ENCODE measurements around the gene ADCY10. TPM values are rescaled to one million over a fixed set of nuclear protein-coding genes. Genes with fewer than 3 reads are reported as not detected.

ADCY10 gene
- total and polyA plus RNA-seq, 2 donors (not counting 3 experiments of a cell fraction or from before 2014, with no cell fraction given): not detected

DNA sequence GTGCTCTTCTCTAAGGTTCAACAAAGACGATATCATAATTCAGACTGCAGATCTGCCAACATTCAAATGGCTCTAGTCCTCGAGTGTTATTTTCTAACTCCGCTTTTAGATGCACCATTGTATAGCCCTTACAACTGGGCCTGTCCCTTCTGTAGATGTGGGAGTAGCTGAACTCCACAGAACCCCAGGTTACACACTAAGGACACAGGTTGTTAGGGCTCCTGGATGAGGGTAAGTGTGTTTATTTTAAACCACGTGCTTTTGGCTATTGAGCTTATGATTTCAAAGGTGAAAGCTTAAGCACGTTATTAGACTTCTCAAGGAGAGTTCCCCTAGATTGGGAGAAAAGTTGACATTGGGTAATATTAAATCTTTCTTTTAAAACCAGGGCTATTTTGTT is 127.4 kb downstream of the ADCY10 start:
- peaks cover 9 to 16% of the 10 kb centered on the region in 2 experiments for H3K36me3 ChIP-seq (ENCODE audit: control insufficient read depth in 2 of 2, extremely low read depth in 1 of 2, insufficient read depth in 2 of 2, low read length in 2 of 2)
- CTCF ChIA-PET: interaction anchor here (2.0 to 2.1 kb wide), 3 partner anchors 9 to 11 kb away, joined by 4 to 6 read pairs (median 6); no protein-coding TSS in a partner anchor
- no peaks in the 10 kb centered on the region for H4K20me1 ChIP-seq (replicated peaks; ENCODE audit: control insufficient read depth, extremely low read depth, insufficient read depth, low read length)
- no peaks in the 10 kb centered on the region for H3K4me1 ChIP-seq (ENCODE audit: control insufficient read depth, extremely low read depth, insufficient read depth, low read length)
- no peaks in the 10 kb centered on the region for H3K9me1 ChIP-seq (replicated peaks; ENCODE audit: control insufficient read depth, extremely low read depth, insufficient read depth, low read length)
- H3K79me2 ChIP-seq (ENCODE audit: control insufficient read depth, insufficient read depth, low read length): no peaks in the 10 kb centered on the region
- H3K4me2 ChIP-seq (ENCODE audit: insufficient read depth, low read length): no peak overlapping the region
- DNase-seq (ENCODE audit: low read depth, low spot score): no peak
- TF ChIP-seq POLR2A (IDR thresholded peaks at IDR 0.05; ENCODE audit: low read depth, low read length): no peak
- no peak for TF ChIP-seq FOS (IDR thresholded peaks at IDR 0.05; ENCODE audit: borderline replicate concordance, insufficient read depth, low read length)
- no peak for TF ChIP-seq GATA2 (IDR thresholded peaks at IDR 0.05; ENCODE audit: insufficient read depth, insufficient read length, low read depth, low read length)
- TF ChIP-seq, protein P1, sequence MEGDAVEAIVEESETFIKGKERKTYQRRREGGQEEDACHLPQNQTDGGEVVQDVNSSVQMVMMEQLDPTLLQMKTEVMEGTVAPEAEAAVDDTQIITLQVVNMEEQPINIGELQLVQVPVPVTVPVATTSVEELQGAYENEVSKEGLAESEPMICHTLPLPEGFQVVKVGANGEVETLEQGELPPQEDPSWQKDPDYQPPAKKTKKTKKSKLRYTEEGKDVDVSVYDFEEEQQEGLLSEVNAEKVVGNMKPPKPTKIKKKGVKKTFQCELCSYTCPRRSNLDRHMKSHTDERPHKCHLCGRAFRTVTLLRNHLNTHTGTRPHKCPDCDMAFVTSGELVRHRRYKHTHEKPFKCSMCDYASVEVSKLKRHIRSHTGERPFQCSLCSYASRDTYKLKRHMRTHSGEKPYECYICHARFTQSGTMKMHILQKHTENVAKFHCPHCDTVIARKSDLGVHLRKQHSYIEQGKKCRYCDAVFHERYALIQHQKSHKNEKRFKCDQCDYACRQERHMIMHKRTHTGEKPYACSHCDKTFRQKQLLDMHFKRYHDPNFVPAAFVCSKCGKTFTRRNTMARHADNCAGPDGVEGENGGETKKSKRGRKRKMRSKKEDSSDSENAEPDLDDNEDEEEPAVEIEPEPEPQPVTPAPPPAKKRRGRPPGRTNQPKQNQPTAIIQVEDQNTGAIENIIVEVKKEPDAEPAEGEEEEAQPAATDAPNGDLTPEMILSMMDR (IDR thresholded peaks at IDR 0.05; ENCODE audit: extremely low read depth in 1 of 2, insufficient read depth in 1 of 2, low read depth in 1 of 2, low read length in 2 of 2): no peak
- TF ChIP-seq POLR2AphosphoS5 (IDR thresholded peaks at IDR 0.05; ENCODE audit: insufficient read depth, low read depth, low read length): no peak
- no peak for TF ChIP-seq EZH2 (IDR thresholded peaks at IDR 0.05; ENCODE audit: borderline replicate concordance, low read depth, low read length, severe bottlenecking)
- TF ChIP-seq, protein P2, sequence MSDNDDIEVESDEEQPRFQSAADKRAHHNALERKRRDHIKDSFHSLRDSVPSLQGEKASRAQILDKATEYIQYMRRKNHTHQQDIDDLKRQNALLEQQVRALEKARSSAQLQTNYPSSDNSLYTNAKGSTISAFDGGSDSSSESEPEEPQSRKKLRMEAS (IDR thresholded peaks at IDR 0.05; ENCODE audit: insufficient read depth, insufficient read length): no peak
- no peak for TF ChIP-seq JUN (IDR thresholded peaks at IDR 0.05; ENCODE audit: borderline replicate concordance, insufficient read depth, insufficient read length, low read depth)
- no peak for TF ChIP-seq MYC (IDR thresholded peaks at IDR 0.05; ENCODE audit: low read depth, low read length)
- H3K4me3 ChIP-seq (replicated peaks in 1 of 3; ENCODE audit: insufficient read depth in 1 of 3, low read depth in 1 of 3, low read length in 3 of 3): no peak overlapping the region
- dilution Hi-C loops (cut with MboI; ENCODE audit: extremely low pct_ligation_motif_present, low sequenced_read_pairs): no loop called here
- no TSS peak for BruUV-seq (replicated peaks)
- POLR2A ChIA-PET: no interaction called here
- no peak for FAIRE-seq
- no peak overlapping the region for H3K9ac ChIP-seq (replicated peaks; ENCODE audit: extremely low read depth, insufficient read depth, low read length)
- no peak overlapping the region for H3K27ac ChIP-seq (ENCODE audit: insufficient read depth, low read depth, low read length)
- intact Hi-C loops (cut with micrococcal nuclease): no loop called here
- H3K27me3 ChIP-seq (ENCODE audit: control insufficient read depth in 2 of 2, insufficient read depth in 2 of 2, low read length in 2 of 2): no peaks in the 10 kb centered on the region
- H2AFZ ChIP-seq (ENCODE audit: low read depth, low read length): no peak overlapping the region
- H3K9me3 ChIP-seq (replicated peaks; ENCODE audit: control insufficient read depth, insufficient read depth, low read length): no peaks in the 10 kb centered on the region
